HepG2 (cell line): ENCODE measurements around the gene FGD4. TPM values are rescaled to one million over a fixed set of nuclear protein-coding genes. Genes with fewer than 3 reads are reported as not detected.

Source experiments
- HDAC1 ChIP-seq: sonication (generic); formaldehyde crosslinking; IDR thresholded peaks from 2 replicates; pipeline ENCODE4 v1.5.1; 2020; ENCODE audit warnings: mild to moderate bottlenecking, missing genetic modification reagents
- IRX3 ChIP-seq: sonication (generic); formaldehyde crosslinking; IDR thresholded peaks from 2 replicates; pipeline ENCODE4 v1.8.1; 2023; ENCODE audit warnings: mild to moderate bottlenecking, low read depth, missing genetic modification reagents, borderline replicate concordance
- ISL2 ChIP-seq: sonication (generic); formaldehyde crosslinking; IDR thresholded peaks from 2 replicates; pipeline ENCODE4 v1.5.0; 2020; ENCODE audit warnings: missing genetic modification reagents
- MAFK ChIP-seq, 2 experiments: IDR thresholded peaks in 1 of 2; conservative IDR thresholded peaks in 1 of 2; 2 replicates each; pipeline ENCODE4 v1.6.1; 2011; ENCODE audit warnings: improper control_type of control experiment in 2 of 2, low read length in 2 of 2
- NONO ChIP-seq, 2 experiments: fragments of 450-650 bp in 1 of 2; sonication (generic) in 1 of 2; formaldehyde crosslinking in 1 of 2; IDR thresholded peaks in 1 of 2; conservative IDR thresholded peaks in 1 of 2; 2 replicates each; pipeline versions ENCODE4 v1.6.1 to v1.8.0; 2017 to 2022; ENCODE audit warnings: mild to moderate bottlenecking in 1 of 2, missing genetic modification reagents in 1 of 2, moderate library complexity in 1 of 2
- NR2C2 ChIP-seq: sonication (generic); formaldehyde crosslinking; IDR thresholded peaks from 2 replicates; pipeline ENCODE4 v1.4.0; 2020; ENCODE audit warnings: missing genetic modification reagents, mild to moderate bottlenecking, moderate library complexity, borderline replicate concordance
- SP4 ChIP-seq: sonication (generic); formaldehyde crosslinking; IDR thresholded peaks from 2 replicates; pipeline ENCODE4 v1.8.1; 2023; ENCODE audit warnings: mild to moderate bottlenecking, missing genetic modification reagents
- TEAD3 ChIP-seq: optimal IDR thresholded peaks from 2 replicates; pipeline ENCODE3; 2016; ENCODE audit warnings: borderline replicate concordance
- ZNF335 ChIP-seq: sonication (generic); formaldehyde crosslinking; IDR thresholded peaks from 2 replicates; pipeline ENCODE4 v1.4.0; 2020; ENCODE audit warnings: missing genetic modification reagents
- polyA plus RNA-seq, 8 experiments: library from polyadenylated mRNA; depleted of rRNA in 3 of 8; stranded (reverse) in 7 of 8; unstranded in 1 of 8; fragments of >200 nt; fragmentation: Illumina TruSeq in 4 of 8; extraction: Trizol in 4 of 8; gene quantifications; 2 replicates each; pipeline versions ENCODE4 v1.2.1 to v1.2.3, GENCODE V29; 2011 to 2016; ENCODE audit warnings: low read depth in 4 of 8, missing spikeins in 1 of 8, mixed read lengths in 1 of 8; ENCODE audit not compliant: insufficient read depth in 1 of 8
- total RNA-seq, 5 experiments: library from RNA; depleted of rRNA; stranded (reverse); fragments of >200 nt; fragmentation: Illumina TruSeq; extraction: Trizol; gene quantifications; 2 replicates each; pipeline ENCODE4 v1.2.3, GENCODE V29; 2016; ENCODE audit warnings: low read depth in 1 of 5
- TF ChIP-seq, protein P1 (sequence below): sonication (generic); formaldehyde crosslinking; IDR thresholded peaks from 2 replicates; pipeline ENCODE4 v1.4.0; 2020; ENCODE audit warnings: missing genetic modification reagents
- TF ChIP-seq, protein P2 (sequence below): sonication (generic); formaldehyde crosslinking; IDR thresholded peaks from 2 replicates; pipeline ENCODE4 v1.9.0; 2022; ENCODE audit warnings: low read depth, missing genetic modification reagents
- TF ChIP-seq, protein P3 (sequence below): sonication (generic); formaldehyde crosslinking; IDR thresholded peaks from 2 replicates; pipeline ENCODE4 v1.5.0; 2020; ENCODE audit warnings: mild to moderate bottlenecking, low read depth, missing genetic modification reagents, borderline replicate concordance
- TF ChIP-seq, protein P4 (sequence below): sonication (generic); formaldehyde crosslinking; conservative IDR thresholded peaks from 2 replicates; pipeline ENCODE4 v1.8.1; 2023; ENCODE audit warnings: missing genetic modification reagents
- TF ChIP-seq, protein P5 (sequence below): IDR thresholded peaks from 2 replicates; pipeline ENCODE4 v1.6.1; 2018; ENCODE audit warnings: missing genetic modification reagents, mild to moderate bottlenecking, missing compliant biosample characterization
- TF ChIP-seq, protein P6 (sequence below): sonication (generic); formaldehyde crosslinking; IDR thresholded peaks from 2 replicates; pipeline ENCODE4 v1.8.1; 2023; ENCODE audit warnings: missing genetic modification reagents, inconsistent platforms, borderline replicate concordance
- TF ChIP-seq, protein P7 (sequence below): sonication (generic); formaldehyde crosslinking; IDR thresholded peaks from 2 replicates; pipeline ENCODE4 v1.4.0; 2020; ENCODE audit warnings: missing genetic modification reagents
- TF ChIP-seq, protein P8 (sequence below): IDR thresholded peaks from 2 replicates; pipeline ENCODE4 v1.6.1; 2016

Gene FGD4
- total and polyA plus RNA-seq, 2 of the 13 experiments (the other 11 are each of a cell fraction or from before 2014, with no cell fraction given) = 4.6 to 6.6 TPM

DNA sequence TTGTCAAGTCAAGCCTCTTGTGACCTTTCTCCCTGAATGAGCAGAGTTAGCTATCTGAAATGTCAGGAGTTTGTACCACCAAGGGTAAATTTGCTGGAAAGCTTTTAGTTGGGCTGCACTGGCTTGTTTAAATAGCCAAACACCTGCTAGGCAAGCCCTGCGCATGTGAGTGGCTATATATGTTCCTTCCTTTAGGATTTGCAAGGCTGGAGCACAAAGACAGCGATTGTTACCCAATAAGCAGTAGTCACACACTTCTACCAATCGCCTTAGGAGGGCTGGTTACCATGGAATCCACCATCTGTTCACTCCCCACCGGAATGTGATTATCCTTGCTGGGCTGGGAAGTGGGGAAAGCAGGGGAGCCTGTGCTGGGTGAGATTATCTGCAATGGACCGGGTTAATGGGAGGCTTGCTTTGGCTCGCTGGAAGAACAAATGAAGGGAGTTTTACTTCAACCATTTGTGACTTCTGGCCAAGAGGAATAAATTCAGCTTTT is 102.5 kb downstream of the FGD4 start (continued):
- no peak for TF ChIP-seq ZNF335 (CRISPR knock-in tag)
- no peak for TF ChIP-seq IRX3 (CRISPR knock-in tag)
- TF ChIP-seq, protein P1, sequence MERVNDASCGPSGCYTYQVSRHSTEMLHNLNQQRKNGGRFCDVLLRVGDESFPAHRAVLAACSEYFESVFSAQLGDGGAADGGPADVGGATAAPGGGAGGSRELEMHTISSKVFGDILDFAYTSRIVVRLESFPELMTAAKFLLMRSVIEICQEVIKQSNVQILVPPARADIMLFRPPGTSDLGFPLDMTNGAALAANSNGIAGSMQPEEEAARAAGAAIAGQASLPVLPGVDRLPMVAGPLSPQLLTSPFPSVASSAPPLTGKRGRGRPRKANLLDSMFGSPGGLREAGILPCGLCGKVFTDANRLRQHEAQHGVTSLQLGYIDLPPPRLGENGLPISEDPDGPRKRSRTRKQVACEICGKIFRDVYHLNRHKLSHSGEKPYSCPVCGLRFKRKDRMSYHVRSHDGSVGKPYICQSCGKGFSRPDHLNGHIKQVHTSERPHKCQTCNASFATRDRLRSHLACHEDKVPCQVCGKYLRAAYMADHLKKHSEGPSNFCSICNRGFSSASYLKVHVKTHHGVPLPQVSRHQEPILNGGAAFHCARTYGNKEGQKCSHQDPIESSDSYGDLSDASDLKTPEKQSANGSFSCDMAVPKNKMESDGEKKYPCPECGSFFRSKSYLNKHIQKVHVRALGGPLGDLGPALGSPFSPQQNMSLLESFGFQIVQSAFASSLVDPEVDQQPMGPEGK (CRISPR knock-in tag) = peak; percentile 49; the same call in 1 of the 2 replicates
- peak; percentile 61; the same call in 1 of the 2 replicates for TF ChIP-seq HDAC1
- no peak for TF ChIP-seq NR2C2 (CRISPR knock-in tag)
- no peak for TF ChIP-seq MAFK (conservative IDR thresholded peaks at IDR 0.05 in 1 of 2, IDR thresholded peaks at IDR 0.05 in 1 of 2; ENCODE audit: low read length in 2 of 2)
- TF ChIP-seq NONO (IDR thresholded peaks at IDR 0.05) = no peak
- TF ChIP-seq NONO (CRISPR knock-in tag; conservative IDR thresholded peaks at IDR 0.05) = peak; percentile 52; the same call in 1 of the 2 replicates
- TF ChIP-seq, protein P2, sequence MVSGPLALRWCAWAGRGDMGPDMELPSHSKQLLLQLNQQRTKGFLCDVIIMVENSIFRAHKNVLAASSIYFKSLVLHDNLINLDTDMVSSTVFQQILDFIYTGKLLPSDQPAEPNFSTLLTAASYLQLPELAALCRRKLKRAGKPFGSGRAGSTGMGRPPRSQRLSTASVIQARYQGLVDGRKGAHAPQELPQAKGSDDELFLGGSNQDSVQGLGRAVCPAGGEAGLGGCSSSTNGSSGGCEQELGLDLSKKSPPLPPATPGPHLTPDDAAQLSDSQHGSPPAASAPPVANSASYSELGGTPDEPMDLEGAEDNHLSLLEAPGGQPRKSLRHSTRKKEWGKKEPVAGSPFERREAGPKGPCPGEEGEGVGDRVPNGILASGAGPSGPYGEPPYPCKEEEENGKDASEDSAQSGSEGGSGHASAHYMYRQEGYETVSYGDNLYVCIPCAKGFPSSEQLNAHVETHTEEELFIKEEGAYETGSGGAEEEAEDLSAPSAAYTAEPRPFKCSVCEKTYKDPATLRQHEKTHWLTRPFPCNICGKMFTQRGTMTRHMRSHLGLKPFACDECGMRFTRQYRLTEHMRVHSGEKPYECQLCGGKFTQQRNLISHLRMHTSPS (CRISPR knock-in tag) = no peak
- TF ChIP-seq ISL2 (CRISPR knock-in tag) = peak; percentile 77
- TF ChIP-seq, protein P3, sequence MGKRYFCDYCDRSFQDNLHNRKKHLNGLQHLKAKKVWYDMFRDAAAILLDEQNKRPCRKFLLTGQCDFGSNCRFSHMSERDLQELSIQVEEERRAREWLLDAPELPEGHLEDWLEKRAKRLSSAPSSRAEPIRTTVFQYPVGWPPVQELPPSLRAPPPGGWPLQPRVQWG (CRISPR knock-in tag) = no peak
- peak; percentile 77 for TF ChIP-seq TEAD3 (CRISPR knock-in tag)
- TF ChIP-seq, protein P4, sequence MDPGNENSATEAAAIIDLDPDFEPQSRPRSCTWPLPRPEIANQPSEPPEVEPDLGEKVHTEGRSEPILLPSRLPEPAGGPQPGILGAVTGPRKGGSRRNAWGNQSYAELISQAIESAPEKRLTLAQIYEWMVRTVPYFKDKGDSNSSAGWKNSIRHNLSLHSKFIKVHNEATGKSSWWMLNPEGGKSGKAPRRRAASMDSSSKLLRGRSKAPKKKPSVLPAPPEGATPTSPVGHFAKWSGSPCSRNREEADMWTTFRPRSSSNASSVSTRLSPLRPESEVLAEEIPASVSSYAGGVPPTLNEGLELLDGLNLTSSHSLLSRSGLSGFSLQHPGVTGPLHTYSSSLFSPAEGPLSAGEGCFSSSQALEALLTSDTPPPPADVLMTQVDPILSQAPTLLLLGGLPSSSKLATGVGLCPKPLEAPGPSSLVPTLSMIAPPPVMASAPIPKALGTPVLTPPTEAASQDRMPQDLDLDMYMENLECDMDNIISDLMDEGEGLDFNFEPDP (CRISPR knock-in tag) = no peak
- TF ChIP-seq, protein P5, sequence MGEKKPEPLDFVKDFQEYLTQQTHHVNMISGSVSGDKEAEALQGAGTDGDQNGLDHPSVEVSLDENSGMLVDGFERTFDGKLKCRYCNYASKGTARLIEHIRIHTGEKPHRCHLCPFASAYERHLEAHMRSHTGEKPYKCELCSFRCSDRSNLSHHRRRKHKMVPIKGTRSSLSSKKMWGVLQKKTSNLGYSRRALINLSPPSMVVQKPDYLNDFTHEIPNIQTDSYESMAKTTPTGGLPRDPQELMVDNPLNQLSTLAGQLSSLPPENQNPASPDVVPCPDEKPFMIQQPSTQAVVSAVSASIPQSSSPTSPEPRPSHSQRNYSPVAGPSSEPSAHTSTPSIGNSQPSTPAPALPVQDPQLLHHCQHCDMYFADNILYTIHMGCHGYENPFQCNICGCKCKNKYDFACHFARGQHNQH (CRISPR knock-in tag) = 0 out of 2 replicates have a peak, but pooled peaks have one; percentile 45
- TF ChIP-seq, protein P6, sequence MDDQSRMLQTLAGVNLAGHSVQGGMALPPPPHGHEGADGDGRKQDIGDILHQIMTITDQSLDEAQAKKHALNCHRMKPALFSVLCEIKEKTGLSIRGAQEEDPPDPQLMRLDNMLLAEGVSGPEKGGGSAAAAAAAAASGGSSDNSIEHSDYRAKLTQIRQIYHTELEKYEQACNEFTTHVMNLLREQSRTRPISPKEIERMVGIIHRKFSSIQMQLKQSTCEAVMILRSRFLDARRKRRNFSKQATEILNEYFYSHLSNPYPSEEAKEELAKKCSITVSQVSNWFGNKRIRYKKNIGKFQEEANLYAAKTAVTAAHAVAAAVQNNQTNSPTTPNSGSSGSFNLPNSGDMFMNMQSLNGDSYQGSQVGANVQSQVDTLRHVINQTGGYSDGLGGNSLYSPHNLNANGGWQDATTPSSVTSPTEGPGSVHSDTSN = no peak
- TF ChIP-seq, protein P7, sequence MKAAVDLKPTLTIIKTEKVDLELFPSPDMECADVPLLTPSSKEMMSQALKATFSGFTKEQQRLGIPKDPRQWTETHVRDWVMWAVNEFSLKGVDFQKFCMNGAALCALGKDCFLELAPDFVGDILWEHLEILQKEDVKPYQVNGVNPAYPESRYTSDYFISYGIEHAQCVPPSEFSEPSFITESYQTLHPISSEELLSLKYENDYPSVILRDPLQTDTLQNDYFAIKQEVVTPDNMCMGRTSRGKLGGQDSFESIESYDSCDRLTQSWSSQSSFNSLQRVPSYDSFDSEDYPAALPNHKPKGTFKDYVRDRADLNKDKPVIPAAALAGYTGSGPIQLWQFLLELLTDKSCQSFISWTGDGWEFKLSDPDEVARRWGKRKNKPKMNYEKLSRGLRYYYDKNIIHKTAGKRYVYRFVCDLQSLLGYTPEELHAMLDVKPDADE = no peak
- TF ChIP-seq SP4 (CRISPR knock-in tag) = no peak
- TF ChIP-seq, protein P8, sequence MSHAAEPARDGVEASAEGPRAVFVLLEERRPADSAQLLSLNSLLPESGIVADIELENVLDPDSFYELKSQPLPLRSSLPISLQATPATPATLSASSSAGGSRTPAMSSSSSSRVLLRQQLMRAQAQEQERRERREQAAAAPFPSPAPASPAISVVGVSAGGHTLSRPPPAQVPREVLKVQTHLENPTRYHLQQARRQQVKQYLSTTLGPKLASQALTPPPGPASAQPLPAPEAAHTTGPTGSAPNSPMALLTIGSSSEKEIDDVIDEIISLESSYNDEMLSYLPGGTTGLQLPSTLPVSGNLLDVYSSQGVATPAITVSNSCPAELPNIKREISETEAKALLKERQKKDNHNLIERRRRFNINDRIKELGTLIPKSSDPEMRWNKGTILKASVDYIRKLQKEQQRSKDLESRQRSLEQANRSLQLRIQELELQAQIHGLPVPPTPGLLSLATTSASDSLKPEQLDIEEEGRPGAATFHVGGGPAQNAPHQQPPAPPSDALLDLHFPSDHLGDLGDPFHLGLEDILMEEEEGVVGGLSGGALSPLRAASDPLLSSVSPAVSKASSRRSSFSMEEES = no peak
